ENCODE data around the gene TBC1D22B.

Gene TBC1D22B

DNA sequence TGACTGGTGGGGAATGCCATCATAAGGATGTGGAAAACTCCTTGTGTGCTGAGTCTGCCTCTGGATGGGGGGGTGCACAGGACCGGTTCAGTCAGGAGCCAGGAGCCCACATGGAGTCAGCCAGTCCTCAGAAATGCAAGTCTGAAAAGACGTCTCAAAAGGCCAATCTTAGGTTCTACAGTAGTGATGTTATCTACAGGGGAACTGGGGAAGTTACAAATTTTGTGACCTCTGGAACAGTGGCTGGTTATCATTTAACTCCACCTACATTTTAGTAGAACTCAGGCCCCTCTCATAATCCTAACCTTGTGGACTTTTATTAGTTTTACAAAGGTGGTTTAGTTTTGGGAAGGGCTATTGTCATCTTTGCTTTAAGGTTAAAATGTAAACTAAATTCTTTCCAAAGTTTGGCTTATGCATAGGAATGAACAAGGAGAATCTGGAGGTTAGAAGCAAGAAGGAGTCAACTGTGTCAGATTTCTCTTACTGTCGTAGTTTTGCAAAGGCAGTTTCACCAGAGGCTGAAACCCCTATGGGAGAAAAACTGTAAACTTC is 13.7 kb upstream of the TBC1D22B start:
- in situ Hi-C loops (cut with MboI; ENCODE audit: low pct_unique_long_range_greater_than_20kb, low sequenced_read_pairs, unreplicated experiment), result no loop called here
- DNase-seq (ENCODE audit: low spot score), result no peak
- TF ChIP-seq, protein P1, sequence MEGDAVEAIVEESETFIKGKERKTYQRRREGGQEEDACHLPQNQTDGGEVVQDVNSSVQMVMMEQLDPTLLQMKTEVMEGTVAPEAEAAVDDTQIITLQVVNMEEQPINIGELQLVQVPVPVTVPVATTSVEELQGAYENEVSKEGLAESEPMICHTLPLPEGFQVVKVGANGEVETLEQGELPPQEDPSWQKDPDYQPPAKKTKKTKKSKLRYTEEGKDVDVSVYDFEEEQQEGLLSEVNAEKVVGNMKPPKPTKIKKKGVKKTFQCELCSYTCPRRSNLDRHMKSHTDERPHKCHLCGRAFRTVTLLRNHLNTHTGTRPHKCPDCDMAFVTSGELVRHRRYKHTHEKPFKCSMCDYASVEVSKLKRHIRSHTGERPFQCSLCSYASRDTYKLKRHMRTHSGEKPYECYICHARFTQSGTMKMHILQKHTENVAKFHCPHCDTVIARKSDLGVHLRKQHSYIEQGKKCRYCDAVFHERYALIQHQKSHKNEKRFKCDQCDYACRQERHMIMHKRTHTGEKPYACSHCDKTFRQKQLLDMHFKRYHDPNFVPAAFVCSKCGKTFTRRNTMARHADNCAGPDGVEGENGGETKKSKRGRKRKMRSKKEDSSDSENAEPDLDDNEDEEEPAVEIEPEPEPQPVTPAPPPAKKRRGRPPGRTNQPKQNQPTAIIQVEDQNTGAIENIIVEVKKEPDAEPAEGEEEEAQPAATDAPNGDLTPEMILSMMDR (IDR thresholded peaks at IDR 0.05; ENCODE audit: extremely low read depth, insufficient read depth, missing control alignments), result no peak

DNA sequence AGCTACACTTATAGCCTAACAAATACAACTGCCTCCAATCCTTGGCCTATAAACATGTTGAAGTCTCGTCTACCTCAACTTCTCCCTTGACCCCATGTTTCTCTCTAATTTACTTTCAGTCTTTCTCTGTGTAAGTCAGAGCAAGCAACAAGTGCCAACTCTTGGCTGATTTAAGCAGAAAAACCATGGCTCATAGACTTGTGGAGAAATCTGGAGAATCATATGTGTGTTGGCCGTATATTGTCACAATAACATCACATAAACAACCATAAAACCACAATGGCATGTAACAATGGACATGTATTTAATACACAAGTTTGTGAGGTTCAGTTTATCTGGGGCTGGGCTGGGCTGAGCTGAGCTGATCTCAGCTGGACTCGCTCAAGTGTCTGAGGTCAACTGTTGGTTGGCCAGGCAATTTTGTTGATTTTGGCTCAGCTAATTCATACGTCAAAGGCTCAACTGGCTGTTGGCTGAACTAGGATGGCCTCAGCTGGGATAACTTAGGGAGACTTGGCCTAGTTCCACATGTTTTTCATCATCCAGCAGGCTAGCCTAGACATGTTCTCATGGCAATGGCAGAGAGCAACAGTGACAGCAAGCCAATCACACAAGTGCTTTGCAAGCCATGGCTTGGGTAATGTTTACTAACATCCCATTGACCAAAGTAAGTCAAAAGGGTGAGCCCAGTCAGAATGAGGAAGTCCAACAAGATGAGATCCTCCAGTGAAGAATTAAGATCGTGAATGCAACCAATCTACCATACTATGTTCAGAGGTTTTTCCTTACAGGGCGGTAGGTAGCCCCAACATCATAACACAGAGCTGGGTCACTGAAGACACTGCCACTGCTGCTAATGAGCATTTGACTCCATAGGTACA is 12.9 kb upstream of the TBC1D22B start:
- in situ Hi-C loops (cut with MboI; ENCODE audit: low pct_unique_long_range_greater_than_20kb, low sequenced_read_pairs, unreplicated experiment), result no loop called here
- DNase-seq (ENCODE audit: low spot score), result no peak
- TF ChIP-seq, protein P1 (IDR thresholded peaks at IDR 0.05; ENCODE audit: extremely low read depth, insufficient read depth, missing control alignments), result no peak

GRCh38 chr6:37251211-37251780 is 6.3 kb upstream of the TBC1D22B start:
- no peak for DNase-seq (ENCODE audit: low spot score)
- in situ Hi-C loops (cut with MboI; ENCODE audit: low pct_unique_long_range_greater_than_20kb, low sequenced_read_pairs, unreplicated experiment), result no loop called here
- TF ChIP-seq, protein P1 (IDR thresholded peaks at IDR 0.05; ENCODE audit: extremely low read depth, insufficient read depth, missing control alignments), result no peak

DNA sequence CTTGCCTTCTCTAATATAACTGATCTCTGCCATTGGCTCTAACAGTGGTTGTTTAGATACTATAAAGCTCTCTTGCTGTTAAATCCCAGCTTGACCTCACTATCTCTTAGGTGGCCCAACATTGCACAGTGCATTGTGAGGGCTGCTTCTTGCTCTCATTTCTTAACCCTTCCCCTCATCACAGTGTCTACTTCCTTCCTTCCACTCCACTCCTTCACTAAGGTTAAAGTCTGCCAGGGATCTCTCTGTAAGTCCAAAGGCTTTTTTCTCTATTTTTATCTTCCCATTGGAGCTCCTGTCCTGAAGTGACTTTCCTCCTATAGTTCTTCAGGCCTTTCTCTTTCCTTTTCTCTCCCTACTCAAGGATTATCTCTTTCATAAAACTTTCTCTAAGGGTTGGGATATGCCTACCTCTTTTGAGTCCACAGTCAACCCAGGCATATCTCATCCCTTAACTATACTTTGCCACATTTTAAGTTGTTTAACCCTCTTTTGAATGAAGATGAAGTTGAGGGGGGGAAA is 4.0 kb upstream of the TBC1D22B start:
- DNase-seq (ENCODE audit: low spot score), result no peak
- TF ChIP-seq, protein P1 (IDR thresholded peaks at IDR 0.05; ENCODE audit: extremely low read depth, insufficient read depth, missing control alignments), result no peak
- in situ Hi-C loops (cut with MboI; ENCODE audit: low pct_unique_long_range_greater_than_20kb, low sequenced_read_pairs, unreplicated experiment), result no loop called here

DNA sequence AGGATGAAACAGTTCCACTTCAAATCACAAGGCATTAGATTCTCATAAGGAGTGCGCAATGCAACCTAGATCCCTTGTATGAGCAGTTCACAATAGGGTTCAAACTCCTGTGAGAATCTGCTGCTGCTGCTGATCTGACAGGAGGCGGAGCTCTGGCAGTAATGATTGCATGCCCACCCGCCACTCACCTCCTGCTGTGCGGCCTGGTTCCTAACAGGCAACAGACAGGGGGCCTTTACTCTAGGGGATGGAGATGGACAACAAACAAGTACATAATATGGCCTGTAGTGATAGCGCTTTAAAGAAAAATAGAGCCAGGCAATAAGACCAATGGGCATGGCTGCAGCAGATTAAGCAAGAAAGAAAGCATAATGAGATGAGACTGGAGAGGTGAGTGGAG is 2.7 kb upstream of the TBC1D22B start:
- no peak for DNase-seq (ENCODE audit: low spot score)
- TF ChIP-seq, protein P1 (IDR thresholded peaks at IDR 0.05; ENCODE audit: extremely low read depth, insufficient read depth, missing control alignments), result no peak
- in situ Hi-C loops (cut with MboI; ENCODE audit: low pct_unique_long_range_greater_than_20kb, low sequenced_read_pairs, unreplicated experiment), result no loop called here

DNA sequence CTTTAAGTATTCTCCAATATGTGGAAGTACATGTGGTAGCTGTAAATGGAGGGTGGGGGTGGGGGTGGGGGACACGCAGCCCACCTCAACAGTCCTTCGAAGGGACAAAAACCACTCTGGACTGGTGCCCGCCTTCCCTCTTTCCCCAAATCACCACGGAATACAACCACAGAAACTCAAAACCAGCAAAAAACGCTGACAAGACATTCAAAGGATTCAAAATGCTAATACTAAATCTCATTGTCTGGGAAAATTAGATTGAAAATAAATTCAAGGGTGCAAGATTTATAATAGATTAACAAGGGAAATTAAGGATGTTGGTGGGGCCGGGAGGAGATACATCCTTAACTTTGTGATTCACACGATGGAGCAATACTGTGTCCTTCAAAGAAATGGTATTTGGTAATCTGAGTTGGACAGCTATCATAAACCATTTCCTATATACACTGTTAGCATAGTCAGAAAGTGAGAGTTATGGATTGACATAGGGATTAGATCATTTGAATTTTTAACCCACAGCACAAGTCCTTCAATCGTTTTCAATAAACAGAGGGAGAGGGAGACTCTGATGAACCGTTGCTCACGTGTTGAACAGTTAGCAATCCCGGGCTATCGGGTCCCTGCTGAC is 766 bp upstream of the TBC1D22B start:
- in situ Hi-C loops (cut with MboI; ENCODE audit: low pct_unique_long_range_greater_than_20kb, low sequenced_read_pairs, unreplicated experiment), result no loop called here
- DNase-seq (ENCODE audit: low spot score), result no peak
- TF ChIP-seq, protein P1 (IDR thresholded peaks at IDR 0.05; ENCODE audit: extremely low read depth, insufficient read depth, missing control alignments), result no peak
